Neural crest cell (in vitro differentiated cells): ENCODE measurements around the gene FRZB. TPM values are rescaled to one million over a fixed set of nuclear protein-coding genes. Genes with fewer than 3 reads are reported as not detected.

ENCODE experiments used
- DNase-seq: peaks from one replicate; pipeline ENCODE4 v3.0.0; 2021; ENCODE audit warnings: low read depth, mixed read lengths, low spot score
- H3K27ac Mint-ChIP-seq: one replicate; pipeline ENCODE4 v1.8.0; 2021; ENCODE audit warnings: mild to moderate bottlenecking, mixed read lengths; ENCODE audit not compliant: unreplicated experiment
- H3K27me3 Mint-ChIP-seq: 2 replicates; pipeline ENCODE4 v1.8.0; 2021; ENCODE audit warnings: low read depth, mild to moderate bottlenecking, mixed read lengths
- H3K36me3 Mint-ChIP-seq: 2 replicates; pipeline ENCODE4 v1.8.0; 2021; ENCODE audit warnings: low read depth, mild to moderate bottlenecking, mixed read lengths
- H3K4me1 Mint-ChIP-seq: 2 replicates; pipeline ENCODE4 v1.8.0; 2021; ENCODE audit warnings: mixed read lengths
- H3K4me3 Mint-ChIP-seq: one replicate; pipeline ENCODE4 v1.8.0; 2021; ENCODE audit warnings: mild to moderate bottlenecking, mixed read lengths
- H3K9me3 Mint-ChIP-seq: 2 replicates; pipeline ENCODE4 v1.8.0; 2021; ENCODE audit warnings: mixed read lengths
- CTCF ChIP-seq: fragments of 200-600 bp; sonication (generic); conservative IDR thresholded peaks from 2 replicates; pipeline ENCODE4 v1.5.0; 2021; ENCODE audit warnings: antibody characterized with exemption, mild to moderate bottlenecking
- total RNA-seq: library from RNA; stranded (reverse); gene quantifications from 2 replicates; pipeline ENCODE4 v1.2.1, GENCODE V29; 2021

FRZB gene
- total RNA-seq, 1 donor from 2014 or later, result 33.4 TPM

GRCh38 chr2:182870227-182870626, 3.8 kb upstream of the FRZB start:
- Mint-ChIP-seq H3K36me3 (peaks cover 7% of the 10 kb centered on the region), H3K9me3 (peaks cover 4% of the 10 kb centered on the region), H3K27ac (no peak overlapping the region), H3K4me3 (peak overlapping the region; percentile 52), H3K27me3 (no peaks in the 10 kb centered on the region), H3K4me1 (peaks cover 51% of the 10 kb centered on the region)
- TF ChIP-seq CTCF, result peak; percentile 35
- DNase-seq, result no peak

GRCh38 chr2:182868054-182868796, 1.8 kb upstream of the FRZB start:
- Mint-ChIP-seq H3K27ac (peak overlapping the region; percentile 72), H3K36me3 (no peaks in the 10 kb centered on the region), H3K9me3 (no peaks in the 10 kb centered on the region), H3K4me3 (peak overlapping the region; percentile 89), H3K4me1 (peaks cover 71% of the 10 kb centered on the region), H3K27me3 (no peaks in the 10 kb centered on the region)
- DNase-seq, result no peak
- no peak for TF ChIP-seq CTCF

DNA sequence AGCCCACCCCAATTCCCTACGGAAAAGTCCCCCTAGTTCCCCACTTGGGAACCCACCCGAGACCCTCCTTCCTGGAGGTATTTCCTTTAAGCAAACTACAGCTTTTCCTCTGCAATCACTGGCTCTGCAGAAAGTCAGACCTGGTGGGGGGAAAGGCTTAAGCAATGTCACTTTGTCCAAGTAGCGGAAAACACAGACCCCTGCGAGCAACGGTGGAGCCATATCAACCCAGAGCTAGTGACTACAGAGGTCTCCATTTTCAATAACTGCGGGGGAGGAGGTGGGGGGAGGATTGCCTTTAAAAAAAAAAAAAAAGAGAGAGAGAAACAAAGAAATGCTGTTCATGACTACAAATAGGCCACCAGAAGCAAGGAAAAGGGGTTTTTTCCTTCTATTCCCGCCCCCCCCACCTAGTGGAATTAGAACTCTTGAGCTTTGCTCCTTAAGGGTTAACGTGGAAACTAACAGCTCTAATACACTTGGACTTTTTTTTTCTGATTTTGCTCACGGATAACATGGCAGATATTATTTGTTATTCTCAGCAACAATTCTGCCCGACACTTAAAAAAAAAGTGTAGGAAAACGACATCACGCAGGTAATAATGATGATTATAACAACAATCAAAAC, 1.1 kb upstream of the FRZB start:
- Mint-ChIP-seq H3K4me3 (peak overlapping the region; percentile 89), H3K27me3 (no peaks in the 10 kb centered on the region), H3K9me3 (no peaks in the 10 kb centered on the region), H3K27ac (peak overlapping the region; percentile 65), H3K4me1 (peaks cover 74% of the 10 kb centered on the region), H3K36me3 (no peaks in the 10 kb centered on the region)
- TF ChIP-seq CTCF, result no peak
- DNase-seq, result peak; percentile 12

GRCh38 chr2:182866095-182866460, 359 bp downstream of the FRZB start:
- Mint-ChIP-seq H3K27me3 (no peaks in the 10 kb centered on the region), H3K4me1 (peaks cover 78% of the 10 kb centered on the region), H3K36me3 (no peaks in the 10 kb centered on the region), H3K9me3 (no peaks in the 10 kb centered on the region), H3K4me3 (peak overlapping the region; percentile 89), H3K27ac (peak overlapping the region; percentile 23)
- peak; percentile 30 for DNase-seq
- TF ChIP-seq CTCF, result no peak

GRCh38 chr2:182864949-182865570, 1.4 kb downstream of the FRZB start:
- H3K4me3 Mint-ChIP-seq, result peak overlapping the region; percentile 89
- no peaks in the 10 kb centered on the region for H3K9me3 Mint-ChIP-seq
- H3K4me1 Mint-ChIP-seq, result peaks cover 79% of the 10 kb centered on the region
- TF ChIP-seq CTCF, result no peak
- DNase-seq, result no peak
- no peaks in the 10 kb centered on the region for H3K36me3 Mint-ChIP-seq
- H3K27me3 Mint-ChIP-seq, result no peaks in the 10 kb centered on the region
- H3K27ac Mint-ChIP-seq, result no peak overlapping the region
